ENCODE data around the gene SMIM11. TPM values are rescaled to one million over a fixed set of nuclear protein-coding genes. Genes with fewer than 3 reads are reported as not detected.
"Not testable (repeated sequence)": the region's sequence is repeated elsewhere in the genome, so short reads cannot be mapped to it uniquely, and the experiment has no call there.

The SMIM11 gene
- total and polyA plus RNA-seq, 10 of the 15 experiments (the other 5 are each of a cell fraction or from before 2014, with no cell fraction given): 4.8 to 43.1 (median 16.0) TPM

DNA sequence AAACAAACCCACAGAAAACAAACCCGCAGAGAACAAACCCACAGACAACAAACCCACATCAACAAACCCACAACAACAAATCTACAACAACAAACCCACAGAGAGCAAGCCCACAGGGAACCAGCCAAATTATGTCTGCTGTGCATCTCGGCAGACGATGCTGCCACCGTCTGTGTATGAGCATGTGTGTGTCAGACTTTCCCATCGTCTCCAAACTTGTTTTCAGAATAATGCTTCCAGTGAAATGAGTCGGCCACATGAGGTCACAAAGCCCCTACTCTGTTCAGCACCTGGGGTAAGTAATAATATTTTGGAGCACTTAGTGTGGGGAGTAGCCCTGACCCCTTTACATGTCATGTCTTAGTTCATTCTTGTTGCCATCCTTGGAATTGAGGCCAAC, 30.8 kb downstream of the SMIM11 start:
- BruUV-seq (replicated peaks); intact Hi-C loops (cut with micrococcal nuclease; ENCODE audit: unreplicated experiment); H3K4me3 ChIP-seq; H2AFZ ChIP-seq (ENCODE audit: control insufficient read depth, low read depth, low read length); H4K20me1 ChIP-seq (ENCODE audit: control insufficient read depth, insufficient read depth); H3K79me2 ChIP-seq (ENCODE audit: control insufficient read depth, insufficient read depth, low read length); POLR2A ChIA-PET; H3K4me2 ChIP-seq (ENCODE audit: control insufficient read depth, insufficient read depth); H3K36me3 ChIP-seq (ENCODE audit: control insufficient read depth in 2 of 2, insufficient read depth in 2 of 2, low read length in 1 of 2); FAIRE-seq; SMC1A ChIA-PET (ENCODE audit: uncharacterized antibody, unreplicated experiment); H3K27ac ChIP-seq (ENCODE audit: control insufficient read depth, insufficient read depth); DNase-seq (ENCODE audit: low read depth, low spot score); H3K4me1 ChIP-seq (ENCODE audit: control insufficient read depth, insufficient read depth, low read length); in situ Hi-C loops (cut with MboI); H3K9me3 ChIP-seq (replicated peaks; ENCODE audit: control insufficient read depth, insufficient read depth, low read length); H3K27me3 ChIP-seq (replicated peaks in 1 of 2; ENCODE audit: control insufficient read depth in 2 of 2, insufficient read depth in 2 of 2, low read length in 1 of 2); H3K9ac ChIP-seq (ENCODE audit: control insufficient read depth, insufficient read depth, low read length); RAD21 ChIA-PET (ENCODE audit: unreplicated experiment); ATAC-seq; CTCF ChIA-PET: not testable (repeated sequence)
- WGBS (ENCODE audit: insufficient coverage, insufficient replicate concordance, low lambda C conversion rate, missing lambda C conversion rate): no CpG with 5 or more reads among the region's 6 CpGs

DNA sequence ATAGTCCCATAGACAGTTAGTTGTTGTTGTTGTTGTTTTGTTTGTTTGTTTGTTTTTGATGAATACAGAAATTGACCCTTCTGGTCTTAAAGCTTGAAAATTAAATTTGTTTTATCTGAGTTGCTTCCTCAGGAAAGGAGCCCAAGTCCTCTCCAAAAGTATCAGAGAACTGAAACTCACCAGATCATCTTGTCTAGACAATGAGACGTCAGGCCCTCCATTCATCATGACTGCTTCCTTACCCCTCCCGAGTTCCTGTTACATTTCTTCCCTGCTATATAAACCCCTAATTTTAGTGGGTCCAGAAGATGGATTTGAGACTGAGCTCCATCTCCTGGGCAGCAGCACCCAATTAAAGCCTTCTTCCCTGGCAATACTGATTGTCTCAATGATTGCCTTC, 31.4 kb downstream of the SMIM11 start:
- H3K4me3 ChIP-seq; H4K20me1 ChIP-seq (ENCODE audit: control insufficient read depth, insufficient read depth); H3K27me3 ChIP-seq (replicated peaks in 1 of 2; ENCODE audit: control insufficient read depth in 2 of 2, insufficient read depth in 2 of 2, low read length in 1 of 2); FAIRE-seq; SMC1A ChIA-PET (ENCODE audit: uncharacterized antibody, unreplicated experiment); H3K27ac ChIP-seq (ENCODE audit: control insufficient read depth, insufficient read depth); DNase-seq (ENCODE audit: low read depth, low spot score); ATAC-seq; BruUV-seq (replicated peaks); H3K36me3 ChIP-seq (ENCODE audit: control insufficient read depth in 2 of 2, insufficient read depth in 2 of 2, low read length in 1 of 2); H3K79me2 ChIP-seq (ENCODE audit: control insufficient read depth, insufficient read depth, low read length); H3K4me2 ChIP-seq (ENCODE audit: control insufficient read depth, insufficient read depth); POLR2A ChIA-PET; CTCF ChIA-PET; in situ Hi-C loops (cut with MboI); RAD21 ChIA-PET (ENCODE audit: unreplicated experiment); intact Hi-C loops (cut with micrococcal nuclease; ENCODE audit: unreplicated experiment); H3K4me1 ChIP-seq (ENCODE audit: control insufficient read depth, insufficient read depth, low read length); H2AFZ ChIP-seq (ENCODE audit: control insufficient read depth, low read depth, low read length); H3K9me3 ChIP-seq (replicated peaks; ENCODE audit: control insufficient read depth, insufficient read depth, low read length); H3K9ac ChIP-seq (ENCODE audit: control insufficient read depth, insufficient read depth, low read length): not testable (repeated sequence)
- WGBS (ENCODE audit: insufficient coverage, insufficient replicate concordance, low lambda C conversion rate, missing lambda C conversion rate): no CpG with 5 or more reads among the region's 2 CpGs

DNA sequence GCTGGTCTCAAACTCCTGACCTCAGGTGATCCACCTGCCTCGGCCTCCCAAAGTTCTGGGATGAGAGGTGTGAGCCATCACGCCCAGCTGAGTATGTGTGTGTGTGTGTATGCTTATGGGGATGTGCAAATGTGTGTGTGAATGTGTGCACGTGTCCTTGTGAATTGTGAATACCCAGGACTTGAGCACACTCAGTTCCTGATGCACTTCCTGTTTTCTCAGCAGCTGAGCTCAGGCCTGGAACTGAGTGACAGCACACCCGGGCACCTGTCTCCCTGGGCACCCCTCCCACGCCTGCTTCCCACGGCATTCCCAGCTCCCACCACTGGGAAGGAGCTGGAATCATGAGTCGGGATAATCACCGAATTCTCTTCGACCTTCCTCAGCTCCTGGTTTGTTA, 32.0 kb downstream of the SMIM11 start:
- POLR2A ChIA-PET; H3K9ac ChIP-seq (ENCODE audit: control insufficient read depth, insufficient read depth, low read length); in situ Hi-C loops (cut with MboI); SMC1A ChIA-PET (ENCODE audit: uncharacterized antibody, unreplicated experiment); H3K4me1 ChIP-seq (ENCODE audit: control insufficient read depth, insufficient read depth, low read length); H3K27ac ChIP-seq (ENCODE audit: control insufficient read depth, insufficient read depth); H3K9me3 ChIP-seq (replicated peaks; ENCODE audit: control insufficient read depth, insufficient read depth, low read length); ATAC-seq; RAD21 ChIA-PET (ENCODE audit: unreplicated experiment); H3K79me2 ChIP-seq (ENCODE audit: control insufficient read depth, insufficient read depth, low read length); DNase-seq (ENCODE audit: low read depth, low spot score); BruUV-seq (replicated peaks); H3K27me3 ChIP-seq (replicated peaks in 1 of 2; ENCODE audit: control insufficient read depth in 2 of 2, insufficient read depth in 2 of 2, low read length in 1 of 2); CTCF ChIA-PET; H4K20me1 ChIP-seq (ENCODE audit: control insufficient read depth, insufficient read depth); H3K36me3 ChIP-seq (ENCODE audit: control insufficient read depth in 2 of 2, insufficient read depth in 2 of 2, low read length in 1 of 2); H2AFZ ChIP-seq (ENCODE audit: control insufficient read depth, low read depth, low read length); FAIRE-seq; intact Hi-C loops (cut with micrococcal nuclease; ENCODE audit: unreplicated experiment); H3K4me3 ChIP-seq; H3K4me2 ChIP-seq (ENCODE audit: control insufficient read depth, insufficient read depth): not testable (repeated sequence)
- no CpG with 5 or more reads among the region's 9 CpGs for WGBS (ENCODE audit: insufficient coverage, insufficient replicate concordance, low lambda C conversion rate, missing lambda C conversion rate)

DNA sequence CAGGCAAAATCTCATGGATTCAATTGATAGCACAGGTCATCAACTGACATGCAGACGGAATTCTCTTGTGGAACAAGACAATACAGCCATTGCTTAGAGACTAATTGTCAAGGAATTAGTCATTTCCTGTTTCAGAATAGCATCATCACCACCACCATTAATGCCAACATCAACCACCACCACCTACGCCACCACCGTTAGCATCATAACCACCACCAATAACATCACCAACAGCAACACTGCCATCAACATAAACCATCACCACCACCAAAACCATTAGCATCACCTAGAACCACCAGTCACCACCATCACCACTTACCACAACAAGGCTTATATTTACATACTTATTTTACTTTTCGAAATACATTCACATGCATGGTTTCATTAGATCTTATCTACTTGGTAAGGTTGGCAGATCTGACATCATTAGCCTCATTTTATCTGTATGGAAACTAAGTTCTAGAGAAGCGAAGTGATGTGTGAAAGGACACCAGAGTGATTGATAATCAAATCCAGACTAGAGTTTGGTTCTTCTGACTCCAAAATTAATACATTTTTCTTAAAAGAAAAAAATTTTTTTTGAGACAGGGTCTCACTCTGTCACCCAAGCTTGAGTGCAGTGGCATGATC, 42.3 kb downstream of the SMIM11 start:
- H3K27me3 ChIP-seq (replicated peaks in 1 of 2; ENCODE audit: control insufficient read depth in 2 of 2, insufficient read depth in 2 of 2, low read length in 1 of 2); H3K4me3 ChIP-seq; BruUV-seq (replicated peaks); DNase-seq (ENCODE audit: low read depth, low spot score); FAIRE-seq; RAD21 ChIA-PET (ENCODE audit: unreplicated experiment); H3K4me2 ChIP-seq (ENCODE audit: control insufficient read depth, insufficient read depth); H3K9ac ChIP-seq (ENCODE audit: control insufficient read depth, insufficient read depth, low read length); POLR2A ChIA-PET; H3K79me2 ChIP-seq (ENCODE audit: control insufficient read depth, insufficient read depth, low read length); H4K20me1 ChIP-seq (ENCODE audit: control insufficient read depth, insufficient read depth); SMC1A ChIA-PET (ENCODE audit: uncharacterized antibody, unreplicated experiment); H2AFZ ChIP-seq (ENCODE audit: control insufficient read depth, low read depth, low read length); H3K4me1 ChIP-seq (ENCODE audit: control insufficient read depth, insufficient read depth, low read length); in situ Hi-C loops (cut with MboI); H3K9me3 ChIP-seq (replicated peaks; ENCODE audit: control insufficient read depth, insufficient read depth, low read length); CTCF ChIA-PET; H3K36me3 ChIP-seq (ENCODE audit: control insufficient read depth in 2 of 2, insufficient read depth in 2 of 2, low read length in 1 of 2); intact Hi-C loops (cut with micrococcal nuclease; ENCODE audit: unreplicated experiment); H3K27ac ChIP-seq (ENCODE audit: control insufficient read depth, insufficient read depth): not testable (repeated sequence)
- WGBS (ENCODE audit: insufficient coverage, insufficient replicate concordance, low lambda C conversion rate, missing lambda C conversion rate): no CpG with 5 or more reads among the region's 5 CpGs
- peak; percentile 59 for ATAC-seq
